Ishikawa (cell line): ENCODE results near the gene NPLOC4.

Experiments used
- CREB1 ChIP-seq: IDR thresholded peaks from 2 replicates; pipeline ENCODE4 v1.6.1; 2012; ENCODE audit warnings: low read depth
- RAD21 ChIP-seq: IDR thresholded peaks from 2 replicates; pipeline ENCODE4 v1.6.1; 2012; ENCODE audit warnings: low read depth

DNA sequence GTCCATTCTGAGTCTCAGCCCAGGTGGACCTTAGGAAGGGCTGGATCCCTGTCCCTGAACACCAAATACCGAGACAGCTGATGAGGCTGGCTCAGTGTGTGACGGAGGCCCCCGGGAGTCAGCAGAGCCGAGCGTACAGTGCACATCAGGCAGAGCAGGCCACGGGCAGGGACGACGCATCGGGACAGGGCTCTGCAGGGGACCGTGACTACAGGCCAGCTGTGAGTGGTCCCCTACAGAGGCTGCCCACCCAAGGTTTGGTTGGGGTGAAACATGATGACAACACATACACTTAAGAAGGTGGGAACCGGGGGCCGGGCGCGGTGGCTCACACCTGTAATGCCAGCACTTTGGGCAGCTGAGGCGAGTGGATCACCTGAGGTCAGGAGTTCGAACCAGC is 36.0 kb upstream of the NPLOC4 start:
- TF ChIP-seq CREB1 (no peak), RAD21 (no peak)
